ENCODE data around the gene ALDH16A1.
"Not testable (repeated sequence)": the region's sequence is repeated elsewhere in the genome, so short reads cannot be mapped to it uniquely, and the experiment has no call there.

ALDH16A1 gene

GRCh38 chr19:49441210-49441959, 11.6 kb upstream of the ALDH16A1 start, which contains the start of gene SLC17A7:
Gene SLC17A7 (minus strand): TSS chr19:49441527. CDS start chr19:49441379, 148 bp downstream.
- Histone ChIP-seq H3K36me3 (ENCODE audit: insufficient read depth, low read length) (no peaks in the 10 kb centered on the region), H3K4me1 (ENCODE audit: insufficient read depth, low read length) (peaks cover 5% of the 10 kb centered on the region; the same call in 1 of the 2 replicates), H3K9me3 (ENCODE audit: control insufficient read depth, insufficient read depth, low read length) (no peaks in the 10 kb centered on the region), H3K9ac (ENCODE audit: low read depth, low read length) (peak within 1 kb of the TSS; percentile 56; the same call in 1 of the 2 replicates)

- H3K4me1 ChIP-seq (ENCODE audit: insufficient read depth, low read length): peaks cover 5% of the 10 kb centered on the region; the same call in 1 of the 2 replicates
- peak overlapping the region; percentile 56; the same call in 1 of the 2 replicates for H3K9ac ChIP-seq (ENCODE audit: low read depth, low read length)
Measured at GRCh38 chr19:49441960-49442350, 11.1 kb upstream of the ALDH16A1 start.

GRCh38 chr19:49442354-49442753, 10.7 kb upstream of the ALDH16A1 start:
- Histone ChIP-seq H3K9ac (ENCODE audit: low read depth, low read length) (peak overlapping the region; percentile 56; the same call in 1 of the 2 replicates), H3K9me3 (ENCODE audit: control insufficient read depth, insufficient read depth, low read length) (no peaks in the 10 kb centered on the region), H3K36me3 (ENCODE audit: insufficient read depth, low read length) (no peaks in the 10 kb centered on the region), H3K4me1 (ENCODE audit: insufficient read depth, low read length) (peaks cover 5% of the 10 kb centered on the region; the same call in 1 of the 2 replicates)

More at GRCh38 chr19:49441960-49442350, 11.1 kb upstream of the ALDH16A1 start:
- Histone ChIP-seq H3K9me3 (ENCODE audit: control insufficient read depth, insufficient read depth, low read length) (no peaks in the 10 kb centered on the region), H3K36me3 (ENCODE audit: insufficient read depth, low read length) (no peaks in the 10 kb centered on the region)

- no peaks in the 10 kb centered on the region for H3K9me3 ChIP-seq (ENCODE audit: control insufficient read depth, insufficient read depth, low read length)
- H3K4me1 ChIP-seq (ENCODE audit: insufficient read depth, low read length): peaks cover 5% of the 10 kb centered on the region; the same call in 1 of the 2 replicates
- peak overlapping the region; percentile 80 for H3K9ac ChIP-seq (ENCODE audit: low read depth, low read length)
- H3K36me3 ChIP-seq (ENCODE audit: insufficient read depth, low read length): no peaks in the 10 kb centered on the region
Measured at GRCh38 chr19:49442771-49443365, 10.2 kb upstream of the ALDH16A1 start.

- peak overlapping the region; percentile 80 for H3K9ac ChIP-seq (ENCODE audit: low read depth, low read length)
Measured at GRCh38 chr19:49443366-49444099, 9.5 kb upstream of the ALDH16A1 start.

GRCh38 chr19:49444100-49444700, 8.8 kb upstream of the ALDH16A1 start:
- H3K4me1 ChIP-seq (ENCODE audit: insufficient read depth, low read length); H3K9ac ChIP-seq (ENCODE audit: low read depth, low read length); H3K9me3 ChIP-seq (ENCODE audit: control insufficient read depth, insufficient read depth, low read length); H3K36me3 ChIP-seq (ENCODE audit: insufficient read depth, low read length): not testable (repeated sequence)

More at GRCh38 chr19:49443366-49444099, 9.5 kb upstream of the ALDH16A1 start:
- H3K9me3 ChIP-seq (ENCODE audit: control insufficient read depth, insufficient read depth, low read length): no peaks in the 10 kb centered on the region
- no peaks in the 10 kb centered on the region for H3K36me3 ChIP-seq (ENCODE audit: insufficient read depth, low read length)
- H3K4me1 ChIP-seq (ENCODE audit: insufficient read depth, low read length): peaks cover 5% of the 10 kb centered on the region; the same call in 1 of the 2 replicates

GRCh38 chr19:49445997-49446396, 7.0 kb upstream of the ALDH16A1 start:
- H3K36me3 ChIP-seq (ENCODE audit: insufficient read depth, low read length): no peaks in the 10 kb centered on the region
- H3K9ac ChIP-seq (ENCODE audit: low read depth, low read length): no peak overlapping the region
- H3K4me1 ChIP-seq (ENCODE audit: insufficient read depth, low read length): peaks cover 5% of the 10 kb centered on the region; the same call in 1 of the 2 replicates
- no peaks in the 10 kb centered on the region for H3K9me3 ChIP-seq (ENCODE audit: control insufficient read depth, insufficient read depth, low read length)

- Histone ChIP-seq H3K36me3 (ENCODE audit: insufficient read depth, low read length) (no peaks in the 10 kb centered on the region), H3K9me3 (ENCODE audit: control insufficient read depth, insufficient read depth, low read length) (no peaks in the 10 kb centered on the region), H3K9ac (ENCODE audit: low read depth, low read length) (no peak overlapping the region), H3K4me1 (ENCODE audit: insufficient read depth, low read length) (no peaks in the 10 kb centered on the region)
Measured at GRCh38 chr19:49447485-49448431, 5.3 kb upstream of the ALDH16A1 start.

GRCh38 chr19:49448432-49448786, 4.6 kb upstream of the ALDH16A1 start:
- Histone ChIP-seq H3K4me1 (ENCODE audit: insufficient read depth, low read length) (no peaks in the 10 kb centered on the region), H3K36me3 (ENCODE audit: insufficient read depth, low read length) (no peaks in the 10 kb centered on the region), H3K9ac (ENCODE audit: low read depth, low read length) (no peak overlapping the region), H3K9me3 (ENCODE audit: control insufficient read depth, insufficient read depth, low read length) (no peaks in the 10 kb centered on the region)

- no peaks in the 10 kb centered on the region for H3K4me1 ChIP-seq (ENCODE audit: insufficient read depth, low read length)
- H3K9ac ChIP-seq (ENCODE audit: low read depth, low read length): peak overlapping the region; percentile 97; the same call in 1 of the 2 replicates
- no peaks in the 10 kb centered on the region for H3K36me3 ChIP-seq (ENCODE audit: insufficient read depth, low read length)
- H3K9me3 ChIP-seq (ENCODE audit: control insufficient read depth, insufficient read depth, low read length): no peaks in the 10 kb centered on the region
Measured at GRCh38 chr19:49450405-49450804, 2.6 kb upstream of the ALDH16A1 start.

- H3K36me3 ChIP-seq (ENCODE audit: insufficient read depth, low read length): no peaks in the 10 kb centered on the region
- H3K9ac ChIP-seq (ENCODE audit: low read depth, low read length): peak within 1 kb of the TSS; percentile 97
- no peaks in the 10 kb centered on the region for H3K4me1 ChIP-seq (ENCODE audit: insufficient read depth, low read length)
- no peaks in the 10 kb centered on the region for H3K9me3 ChIP-seq (ENCODE audit: control insufficient read depth, insufficient read depth, low read length)
Measured at GRCh38 chr19:49451430-49452181, 1.4 kb upstream of the ALDH16A1 start, which contains the start of gene PIH1D1. Gene PIH1D1 (minus strand): TSS chr19:49451814. CDS start chr19:49451574, 240 bp downstream.

GRCh38 chr19:49453757-49454240, 774 bp downstream of the ALDH16A1 start:
- Histone ChIP-seq H3K9me3 (ENCODE audit: control insufficient read depth, insufficient read depth, low read length) (no peaks in the 10 kb centered on the region), H3K9ac (ENCODE audit: low read depth, low read length) (peak overlapping the region; percentile 79), H3K4me1 (ENCODE audit: insufficient read depth, low read length) (no peaks in the 10 kb centered on the region), H3K36me3 (ENCODE audit: insufficient read depth, low read length) (no peaks in the 10 kb centered on the region)

Measured in ES-I3 (cell line).